Fibroblast of pulmonary artery (primary cell): ENCODE measurements around the gene ZBTB20.

Experiments used
- DNase-seq: peaks from one replicate; pipeline ENCODE4 v3.0.0-alpha.2; 2010; ENCODE audit warnings: low read depth
- H3K4me3 ChIP-seq: replicated peaks from 2 replicates; pipeline ENCODE4 v1.5.1; 2011; ENCODE audit warnings: low read depth, mild to moderate bottlenecking, control low read depth, low read length, moderate library complexity
- CTCF ChIP-seq: IDR thresholded peaks from 2 replicates; pipeline ENCODE4 v1.5.1; 2011; ENCODE audit warnings: mild to moderate bottlenecking, control low read depth, low read length, inconsistent platforms; ENCODE audit errors: missing control alignments

Gene ZBTB20

DNA sequence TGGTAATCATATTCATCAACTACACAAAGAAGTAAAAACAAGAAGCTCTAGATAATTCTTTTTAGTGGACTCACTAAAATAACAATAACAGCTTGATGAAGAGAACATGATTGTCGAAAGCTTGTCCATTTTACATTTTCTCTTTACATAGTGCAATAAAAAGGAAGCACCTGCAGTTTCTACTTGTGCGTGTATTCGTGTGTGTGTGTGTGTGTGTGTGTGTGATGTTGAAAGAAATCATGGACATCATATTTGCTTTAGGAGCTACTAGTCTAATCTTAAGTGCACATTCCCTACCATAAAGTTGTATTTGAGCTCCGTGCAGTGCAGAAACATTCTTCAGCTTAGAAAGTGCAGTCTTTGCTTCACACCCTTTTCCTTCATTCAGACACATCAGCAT lies 288.8 kb downstream of the ZBTB20 start:
- no peak for TF ChIP-seq CTCF

DNA sequence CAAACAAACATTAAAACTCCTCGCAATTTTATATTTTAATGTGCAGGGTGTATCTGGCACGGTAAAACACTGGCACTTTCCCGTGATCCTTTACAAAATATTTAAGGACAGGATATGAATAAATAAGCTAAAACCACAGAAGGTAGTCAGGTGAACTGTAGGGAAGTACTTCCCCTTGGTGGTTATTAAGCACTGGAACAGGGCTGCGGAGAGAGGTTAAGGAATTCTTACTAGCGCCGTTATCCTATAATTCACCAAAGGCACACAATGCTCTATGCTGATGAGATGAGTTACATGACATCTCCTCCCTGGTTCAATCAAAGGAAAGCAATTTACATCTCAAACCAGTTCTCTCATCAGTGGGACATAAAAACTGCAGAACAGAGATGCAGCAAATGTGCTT lies 289.8 kb downstream of the ZBTB20 start:
- DNase-seq = no peak
- no peak for TF ChIP-seq CTCF
- no peak overlapping the region for H3K4me3 ChIP-seq

More for the DNA sequence above, 288.8 kb downstream of the ZBTB20 start:
- no peak overlapping the region for H3K4me3 ChIP-seq
- DNase-seq = no peak

- DNase-seq = no peak
- no peak for TF ChIP-seq CTCF
- H3K4me3 ChIP-seq = no peak overlapping the region
Observed at GRCh38 chr3:114856835-114857234, 290.3 kb downstream of the ZBTB20 start.

DNA sequence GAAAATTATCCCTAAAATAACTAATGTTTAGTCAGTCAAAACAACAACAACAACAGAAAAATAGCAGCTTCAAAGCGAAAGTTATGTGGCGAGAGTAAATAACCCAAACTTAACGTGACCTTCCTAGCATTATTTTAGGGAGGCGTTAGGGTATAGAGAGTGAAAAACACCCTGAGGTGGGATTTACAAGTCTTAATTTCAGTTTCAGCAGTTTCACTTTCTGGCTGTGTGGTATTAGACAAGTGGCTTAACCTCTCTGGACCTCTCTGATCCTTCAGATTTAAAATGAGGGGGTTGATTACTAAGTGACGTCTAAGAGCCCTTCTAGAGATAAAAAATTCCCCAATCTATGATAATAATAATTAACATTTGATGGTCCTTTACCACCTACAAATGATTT lies 291.2 kb downstream of the ZBTB20 start:
- no peak for DNase-seq
- no peak overlapping the region for H3K4me3 ChIP-seq
- no peak for TF ChIP-seq CTCF

DNA sequence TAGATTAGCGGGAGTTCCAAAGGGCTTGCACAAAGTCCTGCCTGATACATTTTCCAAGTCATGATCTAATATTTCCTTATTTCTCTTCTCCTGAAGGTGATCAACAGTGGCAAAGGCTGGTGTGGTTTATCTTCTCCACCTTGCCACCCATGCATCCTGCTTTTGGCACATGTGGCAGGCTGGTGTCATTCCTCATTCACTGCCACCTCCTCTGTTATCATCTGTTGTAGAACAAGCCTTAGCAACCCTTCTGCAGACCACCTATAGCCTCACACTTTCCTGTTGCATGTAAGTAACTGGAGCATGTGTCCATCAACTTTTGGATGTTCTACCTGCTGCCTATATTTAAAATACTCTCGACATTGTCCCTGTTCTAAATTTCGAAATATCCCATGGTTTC lies 294.1 kb downstream of the ZBTB20 start:
- H3K4me3 ChIP-seq = no peak overlapping the region
- DNase-seq = no peak
- TF ChIP-seq CTCF = no peak

- no peak for DNase-seq
- H3K4me3 ChIP-seq = no peak overlapping the region
- no peak for TF ChIP-seq CTCF
Observed at GRCh38 chr3:114850898-114851297, 296.2 kb downstream of the ZBTB20 start.

DNA sequence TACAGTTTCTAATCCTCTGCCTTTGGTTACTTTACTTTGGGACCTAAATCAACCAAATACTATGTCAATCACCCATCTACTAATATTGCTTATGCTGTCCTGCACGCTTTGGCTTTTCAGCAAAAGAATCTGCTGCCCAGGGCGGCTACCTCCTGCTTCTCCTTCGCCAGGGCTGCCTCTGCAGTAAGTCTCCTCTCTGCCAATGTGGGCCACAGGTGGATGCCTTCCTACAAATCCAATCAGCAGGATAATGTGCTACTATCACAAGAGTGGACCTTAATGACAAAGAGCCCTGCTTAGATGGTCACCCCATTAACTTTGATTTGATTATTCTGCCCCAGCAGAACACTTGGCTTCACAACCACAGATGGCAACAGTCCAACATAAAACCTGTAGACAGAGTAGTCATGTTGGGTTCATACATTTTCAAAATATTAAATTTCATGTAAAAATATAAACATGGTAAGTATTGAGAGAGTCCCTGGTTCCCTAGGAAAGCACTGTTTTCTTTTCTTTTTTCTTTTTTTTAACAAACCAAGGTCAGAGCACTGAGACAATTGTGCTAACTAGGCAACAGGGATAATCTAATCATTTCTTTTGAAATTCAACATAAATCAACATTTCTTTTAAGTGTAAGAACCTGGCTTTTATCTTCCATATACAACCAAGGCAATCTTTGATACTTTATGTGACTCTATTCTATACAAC lies 298.3 kb downstream of the ZBTB20 start:
- no peak for DNase-seq
- no peak overlapping the region for H3K4me3 ChIP-seq
- TF ChIP-seq CTCF = no peak
